NCI-H345 treated with DMSO at 0.1 percent for 48 hours (cell line): Measurements from ENCODE around the gene PRKAG2.
A peak's percentile ranks its signal among the peaks of the same experiment; 100 is the strongest.

Experiments used
- DNase-seq: peaks from one replicate; lab custom pipeline; 2025; ENCODE audit not compliant: unreplicated experiment; lab: John Stamatoyannopoulos, UW

Gene PRKAG2

GRCh38 chr7:151630851-151631569 is 245.9 kb downstream of the PRKAG2 start:
- DNase-seq, result no peak

- no peak for DNase-seq
Measured at GRCh38 chr7:151630358-151630757, 246.6 kb downstream of the PRKAG2 start.

GRCh38 chr7:151629713-151630272 is 247.1 kb downstream of the PRKAG2 start:
- DNase-seq, result no peak

GRCh38 chr7:151628846-151629604 is 247.9 kb downstream of the PRKAG2 start:
- no peak for DNase-seq

- DNase-seq, result peak; percentile 20
Measured at GRCh38 chr7:151626422-151627115, 250.3 kb downstream of the PRKAG2 start.

- no peak for DNase-seq
Measured at GRCh38 chr7:151625606-151626005, 251.3 kb downstream of the PRKAG2 start.

- DNase-seq, result no peak
Measured at GRCh38 chr7:151624246-151624928, 252.5 kb downstream of the PRKAG2 start.

- no peak for DNase-seq
Measured at GRCh38 chr7:151623766-151624165, 253.1 kb downstream of the PRKAG2 start.

- DNase-seq, result no peak
Measured at GRCh38 chr7:151621961-151622360, 255.0 kb downstream of the PRKAG2 start.

- no peak for DNase-seq
Measured at GRCh38 chr7:151616443-151617213, 260.3 kb downstream of the PRKAG2 start.

GRCh38 chr7:151615784-151616183 is 261.1 kb downstream of the PRKAG2 start:
- no peak for DNase-seq

GRCh38 chr7:151615058-151615457 is 261.9 kb downstream of the PRKAG2 start:
- DNase-seq, result no peak

- no peak for DNase-seq
Measured at GRCh38 chr7:151614019-151614418, 262.9 kb downstream of the PRKAG2 start.

GRCh38 chr7:151611878-151612277 is 265.0 kb downstream of the PRKAG2 start:
- no peak for DNase-seq

- DNase-seq, result no peak
Measured at GRCh38 chr7:151611041-151611440, 265.9 kb downstream of the PRKAG2 start.

GRCh38 chr7:151608031-151608551 is 268.8 kb downstream of the PRKAG2 start:
- no peak for DNase-seq

GRCh38 chr7:151607464-151607867 is 269.4 kb downstream of the PRKAG2 start:
- DNase-seq, result no peak

GRCh38 chr7:151603951-151604350 is 273.0 kb downstream of the PRKAG2 start:
- DNase-seq, result no peak

GRCh38 chr7:151601521-151602305 is 275.2 kb downstream of the PRKAG2 start:
- DNase-seq, result no peak
